GM12864 (cell line): ENCODE data around the gene BEND5.

Experiments
- DNase-seq: peaks from one replicate; pipeline ENCODE4 v3.0.0-alpha.2; 2011; ENCODE audit warnings: low read depth
- H3K4me3 ChIP-seq: 2 replicates; pipeline ENCODE4 v1.5.1; 2011; ENCODE audit warnings: mild to moderate bottlenecking, low read depth, low read length, control low read depth
- TF ChIP-seq, protein P1 (sequence below): IDR thresholded peaks from 2 replicates; pipeline ENCODE4 v1.5.1; 2011; ENCODE audit warnings: low read depth, mild to moderate bottlenecking, moderate library complexity, low read length, control low read depth, inconsistent platforms; ENCODE audit errors: missing control alignments

Gene BEND5

DNA sequence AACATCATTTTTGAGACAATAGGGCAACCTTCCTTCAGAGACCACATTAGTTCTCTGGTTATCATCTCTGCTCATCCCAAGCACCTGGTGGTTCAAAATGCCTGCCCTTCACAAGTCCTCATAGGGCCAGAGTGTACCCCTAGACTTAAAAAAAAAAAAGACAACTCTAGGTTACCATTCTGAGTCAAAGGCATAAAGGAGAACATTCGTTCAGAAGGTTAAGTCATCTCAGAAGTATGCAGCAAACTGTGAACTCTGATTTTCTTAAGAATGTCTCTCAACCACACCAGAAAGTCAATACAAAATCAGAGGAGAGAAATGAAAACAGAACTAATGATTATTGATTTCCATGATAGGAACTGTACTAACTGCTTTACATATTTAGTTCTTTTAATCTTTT is 9.2 kb upstream of the BEND5 start:
- TF ChIP-seq, protein P1, sequence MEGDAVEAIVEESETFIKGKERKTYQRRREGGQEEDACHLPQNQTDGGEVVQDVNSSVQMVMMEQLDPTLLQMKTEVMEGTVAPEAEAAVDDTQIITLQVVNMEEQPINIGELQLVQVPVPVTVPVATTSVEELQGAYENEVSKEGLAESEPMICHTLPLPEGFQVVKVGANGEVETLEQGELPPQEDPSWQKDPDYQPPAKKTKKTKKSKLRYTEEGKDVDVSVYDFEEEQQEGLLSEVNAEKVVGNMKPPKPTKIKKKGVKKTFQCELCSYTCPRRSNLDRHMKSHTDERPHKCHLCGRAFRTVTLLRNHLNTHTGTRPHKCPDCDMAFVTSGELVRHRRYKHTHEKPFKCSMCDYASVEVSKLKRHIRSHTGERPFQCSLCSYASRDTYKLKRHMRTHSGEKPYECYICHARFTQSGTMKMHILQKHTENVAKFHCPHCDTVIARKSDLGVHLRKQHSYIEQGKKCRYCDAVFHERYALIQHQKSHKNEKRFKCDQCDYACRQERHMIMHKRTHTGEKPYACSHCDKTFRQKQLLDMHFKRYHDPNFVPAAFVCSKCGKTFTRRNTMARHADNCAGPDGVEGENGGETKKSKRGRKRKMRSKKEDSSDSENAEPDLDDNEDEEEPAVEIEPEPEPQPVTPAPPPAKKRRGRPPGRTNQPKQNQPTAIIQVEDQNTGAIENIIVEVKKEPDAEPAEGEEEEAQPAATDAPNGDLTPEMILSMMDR, result no peak
- DNase-seq, result no peak
- H3K4me3 ChIP-seq, result no peak overlapping the region

GRCh38 chr1:48784301-48784700 is 7.6 kb upstream of the BEND5 start:
- no peak overlapping the region for H3K4me3 ChIP-seq
- TF ChIP-seq, protein P1, result no peak
- no peak for DNase-seq

- TF ChIP-seq, protein P1, result no peak
- DNase-seq, result no peak
- H3K4me3 ChIP-seq, result no peak overlapping the region
These were observed 666 bp upstream of the BEND5 start for GRCh38 chr1:48777219-48777895.

- no peak for DNase-seq
- no peak overlapping the region for H3K4me3 ChIP-seq
- TF ChIP-seq, protein P1, result no peak
These were observed 779 bp downstream of the BEND5 start for GRCh38 chr1:48775831-48776392.

DNA sequence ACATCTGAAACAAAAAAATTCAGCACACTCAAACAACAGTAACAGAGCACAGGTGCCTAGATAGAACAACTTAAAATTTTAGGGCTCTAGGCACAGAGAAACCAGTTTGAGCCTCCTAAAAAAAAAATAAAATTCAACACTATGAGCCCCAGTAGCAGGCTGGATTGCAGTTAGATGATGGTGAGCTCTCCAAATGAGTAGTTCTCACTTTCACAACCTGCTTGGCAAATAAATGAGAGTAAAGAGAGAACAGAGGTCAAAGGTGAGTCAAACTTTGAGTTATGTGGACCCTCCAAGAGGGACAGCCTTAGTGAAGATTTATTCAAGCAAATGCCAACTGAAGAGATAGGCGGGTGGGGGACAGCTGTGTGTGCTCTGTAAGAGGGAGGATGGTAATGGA is 3.6 kb downstream of the BEND5 start:
- TF ChIP-seq, protein P1, result no peak
- no peak overlapping the region for H3K4me3 ChIP-seq
- no peak for DNase-seq

DNA sequence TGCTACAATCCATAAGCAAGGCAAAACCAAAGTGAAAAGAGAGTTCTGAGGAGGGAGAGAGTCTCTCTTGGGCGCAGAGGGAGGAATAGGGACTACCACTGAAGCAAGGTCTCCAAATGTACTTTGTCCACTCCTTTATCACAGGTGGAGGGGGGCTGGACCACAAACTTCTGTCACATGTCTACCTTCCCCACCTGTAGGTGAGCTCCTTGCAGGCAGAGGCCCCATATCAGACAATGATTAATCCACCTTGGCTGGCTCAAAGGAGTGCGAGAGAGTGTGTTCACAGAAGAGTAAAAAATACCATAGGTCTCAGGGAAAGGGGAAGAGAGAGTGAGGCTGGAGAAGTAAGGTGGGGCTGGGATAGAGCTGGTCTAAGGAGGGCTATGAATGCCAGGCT is 4.5 kb downstream of the BEND5 start:
- DNase-seq, result no peak
- no peak overlapping the region for H3K4me3 ChIP-seq
- TF ChIP-seq, protein P1, result no peak

GRCh38 chr1:48771561-48771960 is 5.1 kb downstream of the BEND5 start:
- no peak overlapping the region for H3K4me3 ChIP-seq
- DNase-seq, result no peak
- TF ChIP-seq, protein P1, result no peak
